HepG2 (cell line): ENCODE data around the gene CBFA2T2. TPM values are rescaled to one million over a fixed set of nuclear protein-coding genes. Genes with fewer than 3 reads are reported as not detected.

Source experiments
- ELF3 ChIP-seq: IDR thresholded peaks from 2 replicates; pipeline ENCODE4 v1.6.1; 2016; ENCODE audit warnings: missing genetic modification reagents, missing compliant biosample characterization
- ETV6 ChIP-seq: sonication (generic); formaldehyde crosslinking; conservative IDR thresholded peaks from 2 replicates; pipeline ENCODE4 v1.4.0; 2020; ENCODE audit warnings: missing genetic modification reagents
- FOXC1 ChIP-seq: sonication (generic); formaldehyde crosslinking; IDR thresholded peaks from 2 replicates; pipeline ENCODE4 v1.8.0; 2022; ENCODE audit warnings: mild to moderate bottlenecking, missing genetic modification reagents, borderline replicate concordance
- FOXJ3 ChIP-seq: sonication (generic); formaldehyde crosslinking; IDR thresholded peaks from 2 replicates; pipeline ENCODE4 v1.4.0; 2020; ENCODE audit warnings: missing genetic modification reagents, mild to moderate bottlenecking, borderline replicate concordance
- KAT2B ChIP-seq: fragments of 150-350 bp; IDR thresholded peaks from 2 replicates; pipeline ENCODE4 v1.6.1; 2014; ENCODE audit warnings: low read depth, low read length, borderline replicate concordance
- NCOA5 ChIP-seq: sonication (generic); formaldehyde crosslinking; IDR thresholded peaks from 2 replicates; pipeline ENCODE4 v1.4.0; 2020; ENCODE audit warnings: missing genetic modification reagents
- NFYB ChIP-seq: sonication (generic); formaldehyde crosslinking; IDR thresholded peaks from 2 replicates; pipeline ENCODE4 v1.4.0; 2020; ENCODE audit warnings: missing genetic modification reagents
- PITX1 ChIP-seq: sonication (generic); formaldehyde crosslinking; IDR thresholded peaks from 2 replicates; pipeline ENCODE4 v1.5.1; 2020; ENCODE audit warnings: mild to moderate bottlenecking, missing genetic modification reagents
- TAF1 ChIP-seq: sonication (generic); formaldehyde crosslinking; IDR thresholded peaks from 2 replicates; pipeline ENCODE4 v1.4.0; 2020; ENCODE audit warnings: missing genetic modification reagents
- TEAD3 ChIP-seq: optimal IDR thresholded peaks from 2 replicates; pipeline ENCODE3; 2016; ENCODE audit warnings: borderline replicate concordance
- ZNF772 ChIP-seq: sonication (generic); formaldehyde crosslinking; IDR thresholded peaks from 2 replicates; pipeline ENCODE4 v1.5.0; 2020; ENCODE audit warnings: mild to moderate bottlenecking, missing genetic modification reagents
- ZSCAN12 ChIP-seq: sonication (generic); formaldehyde crosslinking; IDR thresholded peaks from 2 replicates; pipeline ENCODE4 v1.9.0; 2021; ENCODE audit warnings: mild to moderate bottlenecking, missing genetic modification reagents
- polyA plus RNA-seq, 8 experiments: library from polyadenylated mRNA; depleted of rRNA in 3 of 8; stranded (reverse) in 7 of 8; unstranded in 1 of 8; fragments of >200 nt; fragmentation: Illumina TruSeq in 4 of 8; extraction: Trizol in 4 of 8; gene quantifications; 2 replicates each; pipeline versions ENCODE4 v1.2.1 to v1.2.3, GENCODE V29; 2011 to 2016; ENCODE audit warnings: low read depth in 4 of 8, missing spikeins in 1 of 8, mixed read lengths in 1 of 8; ENCODE audit not compliant: insufficient read depth in 1 of 8
- total RNA-seq, 5 experiments: library from RNA; depleted of rRNA; stranded (reverse); fragments of >200 nt; fragmentation: Illumina TruSeq; extraction: Trizol; gene quantifications; 2 replicates each; pipeline ENCODE4 v1.2.3, GENCODE V29; 2016; ENCODE audit warnings: low read depth in 1 of 5
- TF ChIP-seq, protein P1 (sequence below): sonication (generic); formaldehyde crosslinking; IDR thresholded peaks from 2 replicates; pipeline ENCODE4 v1.8.0; 2022; ENCODE audit warnings: mild to moderate bottlenecking, missing genetic modification reagents; ENCODE audit not compliant: insufficient replicate concordance
- TF ChIP-seq, protein P2 (sequence below): sonication (generic); formaldehyde crosslinking; IDR thresholded peaks from 2 replicates; pipeline ENCODE4 v1.5.1; 2020; ENCODE audit warnings: missing genetic modification reagents, mild to moderate bottlenecking, borderline replicate concordance
- TF ChIP-seq, protein P3 (sequence below), 2 experiments: fragments of 450-650 bp in 1 of 2; sonication (generic) in 1 of 2; formaldehyde crosslinking in 1 of 2; IDR thresholded peaks; 2 replicates each; pipeline versions ENCODE4 v1.6.1 to v1.8.0; 2016 to 2022; ENCODE audit warnings: antibody characterized with exemption in 1 of 2, mild to moderate bottlenecking in 1 of 2, missing genetic modification reagents in 1 of 2

Gene CBFA2T2
- total and polyA plus RNA-seq, 2 of the 13 experiments (the other 11 are each of a cell fraction or from before 2014, with no cell fraction given), result 6.3 to 21.2 TPM

DNA sequence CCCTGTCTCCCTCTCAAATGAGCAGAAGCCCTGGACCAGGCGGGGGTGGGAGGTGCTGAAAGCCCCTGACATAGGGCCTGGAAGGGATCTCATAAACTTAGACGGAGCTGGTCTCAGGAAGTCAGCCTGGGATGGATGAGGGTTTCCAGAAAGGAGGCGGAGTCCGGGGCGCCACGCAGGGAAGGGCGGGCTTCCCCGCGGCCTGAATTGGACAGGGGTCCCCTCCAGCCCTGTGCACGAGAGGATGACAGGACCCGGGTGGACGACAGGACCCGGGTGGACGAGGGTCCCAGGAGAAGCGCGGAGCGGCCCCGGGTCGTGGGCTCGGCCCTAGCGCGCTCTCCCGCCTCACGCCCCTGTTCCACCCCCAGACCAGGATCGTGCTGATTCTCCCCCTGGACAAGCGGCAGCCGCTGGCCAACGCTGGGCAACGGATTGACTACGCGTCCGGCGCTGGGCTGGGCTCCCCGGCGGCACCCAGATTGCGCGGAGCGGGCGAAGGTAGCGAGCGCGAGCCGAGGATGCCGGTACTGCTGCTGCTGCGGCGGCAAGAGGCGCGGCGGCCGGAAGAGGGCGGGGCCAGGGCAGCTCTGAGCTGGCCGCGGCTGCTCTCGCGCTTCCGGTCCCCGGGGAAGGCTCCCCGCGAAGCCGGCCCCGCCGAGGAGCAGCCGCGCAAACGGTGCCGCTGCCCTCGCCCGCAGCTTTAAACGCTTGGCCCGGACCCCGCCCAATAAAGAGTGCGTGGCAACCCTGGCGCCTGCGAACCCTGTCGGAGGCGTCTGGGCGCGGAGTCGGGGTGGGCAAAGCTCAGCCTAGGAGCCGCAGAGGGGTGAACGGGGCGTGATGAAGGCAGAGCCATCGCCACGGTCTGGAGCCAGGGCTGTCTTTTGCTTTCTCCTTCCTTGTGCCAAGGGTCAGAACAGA is 173.5 kb downstream of the CBFA2T2 start (continued):
- TF ChIP-seq, protein P1, sequence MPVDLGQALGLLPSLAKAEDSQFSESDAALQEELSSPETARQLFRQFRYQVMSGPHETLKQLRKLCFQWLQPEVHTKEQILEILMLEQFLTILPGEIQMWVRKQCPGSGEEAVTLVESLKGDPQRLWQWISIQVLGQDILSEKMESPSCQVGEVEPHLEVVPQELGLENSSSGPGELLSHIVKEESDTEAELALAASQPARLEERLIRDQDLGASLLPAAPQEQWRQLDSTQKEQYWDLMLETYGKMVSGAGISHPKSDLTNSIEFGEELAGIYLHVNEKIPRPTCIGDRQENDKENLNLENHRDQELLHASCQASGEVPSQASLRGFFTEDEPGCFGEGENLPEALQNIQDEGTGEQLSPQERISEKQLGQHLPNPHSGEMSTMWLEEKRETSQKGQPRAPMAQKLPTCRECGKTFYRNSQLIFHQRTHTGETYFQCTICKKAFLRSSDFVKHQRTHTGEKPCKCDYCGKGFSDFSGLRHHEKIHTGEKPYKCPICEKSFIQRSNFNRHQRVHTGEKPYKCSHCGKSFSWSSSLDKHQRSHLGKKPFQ (CRISPR knock-in tag), result peak; percentile 91
- TF ChIP-seq PITX1 (CRISPR knock-in tag), result peak; percentile 69; the same call in 1 of the 2 replicates
- TF ChIP-seq FOXC1 (CRISPR knock-in tag), result peak; percentile 69
- peak; percentile 97 for TF ChIP-seq ZNF772 (CRISPR knock-in tag)
- 0 out of 2 replicates have a peak, but pooled peaks have one; percentile 53 for TF ChIP-seq ZSCAN12
- TF ChIP-seq, protein P2, sequence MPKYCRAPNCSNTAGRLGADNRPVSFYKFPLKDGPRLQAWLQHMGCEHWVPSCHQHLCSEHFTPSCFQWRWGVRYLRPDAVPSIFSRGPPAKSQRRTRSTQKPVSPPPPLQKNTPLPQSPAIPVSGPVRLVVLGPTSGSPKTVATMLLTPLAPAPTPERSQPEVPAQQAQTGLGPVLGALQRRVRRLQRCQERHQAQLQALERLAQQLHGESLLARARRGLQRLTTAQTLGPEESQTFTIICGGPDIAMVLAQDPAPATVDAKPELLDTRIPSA, result peak; percentile 93; the same call in 1 of the 2 replicates
- TF ChIP-seq TAF1 (CRISPR knock-in tag), result peak; percentile 84
- TF ChIP-seq FOXJ3 (CRISPR knock-in tag), result peak; percentile 61; the same call in 1 of the 2 replicates
- peak; percentile 55; the same call in 1 of the 2 replicates for TF ChIP-seq NCOA5 (CRISPR knock-in tag)
- TF ChIP-seq KAT2B, result no peak
- peak; percentile 76 for TF ChIP-seq ELF3 (CRISPR knock-in tag)
- TF ChIP-seq NFYB (CRISPR knock-in tag), result peak; percentile 58
- TF ChIP-seq ETV6 (CRISPR knock-in tag), result peak; percentile 58; the same call in 1 of the 2 replicates
- TF ChIP-seq TEAD3 (CRISPR knock-in tag), result peak; percentile 60
- TF ChIP-seq, protein P3, sequence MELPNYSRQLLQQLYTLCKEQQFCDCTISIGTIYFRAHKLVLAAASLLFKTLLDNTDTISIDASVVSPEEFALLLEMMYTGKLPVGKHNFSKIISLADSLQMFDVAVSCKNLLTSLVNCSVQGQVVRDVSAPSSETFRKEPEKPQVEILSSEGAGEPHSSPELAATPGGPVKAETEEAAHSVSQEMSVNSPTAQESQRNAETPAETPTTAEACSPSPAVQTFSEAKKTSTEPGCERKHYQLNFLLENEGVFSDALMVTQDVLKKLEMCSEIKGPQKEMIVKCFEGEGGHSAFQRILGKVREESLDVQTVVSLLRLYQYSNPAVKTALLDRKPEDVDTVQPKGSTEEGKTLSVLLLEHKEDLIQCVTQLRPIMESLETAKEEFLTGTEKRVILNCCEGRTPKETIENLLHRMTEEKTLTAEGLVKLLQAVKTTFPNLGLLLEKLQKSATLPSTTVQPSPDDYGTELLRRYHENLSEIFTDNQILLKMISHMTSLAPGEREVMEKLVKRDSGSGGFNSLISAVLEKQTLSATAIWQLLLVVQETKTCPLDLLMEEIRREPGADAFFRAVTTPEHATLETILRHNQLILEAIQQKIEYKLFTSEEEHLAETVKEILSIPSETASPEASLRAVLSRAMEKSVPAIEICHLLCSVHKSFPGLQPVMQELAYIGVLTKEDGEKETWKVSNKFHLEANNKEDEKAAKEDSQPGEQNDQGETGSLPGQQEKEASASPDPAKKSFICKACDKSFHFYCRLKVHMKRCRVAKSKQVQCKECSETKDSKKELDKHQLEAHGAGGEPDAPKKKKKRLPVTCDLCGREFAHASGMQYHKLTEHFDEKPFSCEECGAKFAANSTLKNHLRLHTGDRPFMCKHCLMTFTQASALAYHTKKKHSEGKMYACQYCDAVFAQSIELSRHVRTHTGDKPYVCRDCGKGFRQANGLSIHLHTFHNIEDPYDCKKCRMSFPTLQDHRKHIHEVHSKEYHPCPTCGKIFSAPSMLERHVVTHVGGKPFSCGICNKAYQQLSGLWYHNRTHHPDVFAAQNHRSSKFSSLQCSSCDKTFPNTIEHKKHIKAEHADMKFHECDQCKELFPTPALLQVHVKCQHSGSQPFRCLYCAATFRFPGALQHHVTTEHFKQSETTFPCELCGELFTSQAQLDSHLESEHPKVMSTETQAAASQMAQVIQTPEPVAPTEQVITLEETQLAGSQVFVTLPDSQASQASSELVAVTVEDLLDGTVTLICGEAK (IDR thresholded peaks at IDR 0.05), result no peak; the same call in 1 of the 2 replicates
- TF ChIP-seq, protein P3 (CRISPR knock-in tag; IDR thresholded peaks at IDR 0.05), result peak; percentile 62; the same call in 1 of the 2 replicates
